GM12873 (cell line): ENCODE measurements around the gene EXPH5.

Experiments used
- CTCF ChIP-seq: IDR thresholded peaks from 2 replicates; pipeline ENCODE4 v1.5.1; 2012; ENCODE audit warnings: low read depth, mild to moderate bottlenecking, moderate library complexity, low read length, control low read depth; ENCODE audit not compliant: insufficient read depth; ENCODE audit errors: missing control alignments

EXPH5 gene

GRCh38 chr11:108588287-108588686 lies 5.3 kb downstream of the EXPH5 start:
- TF ChIP-seq CTCF = no peak

- TF ChIP-seq CTCF = no peak
Observed at GRCh38 chr11:108587109-108587508, 6.5 kb downstream of the EXPH5 start.

GRCh38 chr11:108586600-108586999 lies 7.0 kb downstream of the EXPH5 start:
- TF ChIP-seq CTCF = no peak

- TF ChIP-seq CTCF = no peak
Observed at GRCh38 chr11:108584973-108585372, 8.6 kb downstream of the EXPH5 start.

- TF ChIP-seq CTCF = no peak
Observed at GRCh38 chr11:108580645-108581044, 12.9 kb downstream of the EXPH5 start.

- TF ChIP-seq CTCF = no peak
Observed at GRCh38 chr11:108580043-108580442, 13.5 kb downstream of the EXPH5 start.

GRCh38 chr11:108576523-108576922 lies 17.0 kb downstream of the EXPH5 start:
- TF ChIP-seq CTCF = no peak
